HEK293 (cell line): ENCODE results near the gene MATCAP1.

Source experiments
- CTCF ChIA-PET: fragments of 350-600 bp; formaldehyde crosslinking; extraction: SDS; loops from one replicate; lab custom pipeline; 2021; ENCODE audit warnings: antibody characterized with exemption; lab: Yijun Ruan, JAX
- POLR2A ChIA-PET: fragments of 300-600 bp; formaldehyde crosslinking; extraction: SDS; loops from one replicate; lab custom pipeline; 2020; ENCODE audit warnings: antibody characterized with exemption, inconsistent platforms; lab: Yijun Ruan, JAX
- H3K27ac ChIP-seq: fragments of 200-500 bp; sonication (Bioruptor generic); 2 replicates; pipeline ENCODE4 v1.5.1; 2014; ENCODE audit warnings: low read depth, low read length, control low read depth, inconsistent platforms; ENCODE audit errors: extremely low read depth
- H3K36me3 ChIP-seq, 2 experiments: fragments of 200-500 bp in 1 of 2; sonication (Bioruptor generic) in 1 of 2; 1 replicate in 1 of 2; 2 replicates in 1 of 2; pipeline ENCODE4 v1.5.1; 2014 to 2017; ENCODE audit warnings: inconsistent platforms in 2 of 2, low read length in 2 of 2; ENCODE audit not compliant: control insufficient read depth in 2 of 2, insufficient read depth in 1 of 2
- H3K4me1 ChIP-seq: fragments of 200-500 bp; sonication (Bioruptor generic); 2 replicates; pipeline ENCODE4 v1.5.1; 2014; ENCODE audit warnings: mild to moderate bottlenecking, low read length, inconsistent platforms; ENCODE audit not compliant: control insufficient read depth, insufficient read depth
- H3K4me3 ChIP-seq: 2 replicates; pipeline ENCODE4 v1.5.1; 2011; ENCODE audit warnings: low read depth, mild to moderate bottlenecking, control low read depth, low read length, moderate library complexity
- H3K9me3 ChIP-seq: fragments of 200-500 bp; sonication (Bioruptor generic); 2 replicates; pipeline ENCODE4 v1.5.1; 2014; ENCODE audit warnings: low read depth, low read length, inconsistent platforms; ENCODE audit not compliant: control insufficient read depth, insufficient read depth
- GLIS1 ChIP-seq: fragments of 450-650 bp; formaldehyde crosslinking; IDR thresholded peaks from 2 replicates; pipeline ENCODE4 v1.5.1; 2016; ENCODE audit warnings: missing biosample characterization, missing genetic modification characterization
- INSM2 ChIP-seq: fragments of 450-650 bp; formaldehyde crosslinking; IDR thresholded peaks from 2 replicates; pipeline ENCODE4 v1.5.1; 2016; ENCODE audit warnings: missing biosample characterization, missing genetic modification characterization
- SP2 ChIP-seq: fragments of 450-650 bp; formaldehyde crosslinking; IDR thresholded peaks from 2 replicates; pipeline ENCODE4 v1.5.1; 2016; ENCODE audit warnings: missing biosample characterization, missing genetic modification characterization
- TSHZ1 ChIP-seq: fragments of 450-650 bp; formaldehyde crosslinking; IDR thresholded peaks from 2 replicates; pipeline ENCODE4 v1.5.1; 2016; ENCODE audit warnings: missing biosample characterization, missing genetic modification characterization, borderline replicate concordance
- ZBTB20 ChIP-seq: fragments of 450-650 bp; formaldehyde crosslinking; IDR thresholded peaks from 2 replicates; pipeline ENCODE4 v1.5.1; 2016; ENCODE audit warnings: missing biosample characterization, missing genetic modification characterization
- ZBTB48 ChIP-seq: fragments of 450-650 bp; formaldehyde crosslinking; IDR thresholded peaks from 2 replicates; pipeline ENCODE4 v1.5.1; 2016; ENCODE audit warnings: missing biosample characterization, missing genetic modification characterization
- ZEB2 ChIP-seq: fragments of 450-650 bp; formaldehyde crosslinking; IDR thresholded peaks from 2 replicates; pipeline ENCODE4 v1.5.1; 2016; ENCODE audit warnings: missing biosample characterization, missing genetic modification characterization
- ZNF19 ChIP-seq: fragments of 450-650 bp; formaldehyde crosslinking; IDR thresholded peaks from 2 replicates; pipeline ENCODE4; 2016; ENCODE audit warnings: missing biosample characterization, missing genetic modification characterization, low read depth
- ZNF24 ChIP-seq: fragments of 450-650 bp; formaldehyde crosslinking; IDR thresholded peaks from 2 replicates; pipeline ENCODE4 v1.5.1; 2016; ENCODE audit warnings: missing biosample characterization, missing genetic modification characterization
- ZNF280C ChIP-seq: fragments of 450-650 bp; formaldehyde crosslinking; IDR thresholded peaks from 2 replicates; pipeline ENCODE4 v1.5.1; 2016; ENCODE audit warnings: missing biosample characterization, missing genetic modification characterization
- ZNF280D ChIP-seq: fragments of 450-650 bp; formaldehyde crosslinking; IDR thresholded peaks from 2 replicates; pipeline ENCODE4 v1.5.1; 2016; ENCODE audit warnings: missing biosample characterization, missing genetic modification characterization
- ZNF292 ChIP-seq: fragments of 450-650 bp; formaldehyde crosslinking; IDR thresholded peaks from 2 replicates; pipeline ENCODE4 v1.5.1; 2016; ENCODE audit warnings: low read depth, missing biosample characterization, missing genetic modification characterization, borderline replicate concordance
- ZNF311 ChIP-seq: fragments of 450-650 bp; formaldehyde crosslinking; IDR thresholded peaks from 2 replicates; pipeline ENCODE4 v1.5.1; 2017; ENCODE audit warnings: missing biosample characterization, missing genetic modification characterization, borderline replicate concordance
- ZNF48 ChIP-seq: fragments of 450-650 bp; formaldehyde crosslinking; IDR thresholded peaks from 2 replicates; pipeline ENCODE4 v1.5.1; 2016; ENCODE audit warnings: missing biosample characterization, missing genetic modification characterization
- ZNF549 ChIP-seq: fragments of 450-650 bp; IDR thresholded peaks from 2 replicates; pipeline ENCODE4 v1.5.1; 2018; ENCODE audit warnings: missing biosample characterization, missing genetic modification characterization, mild to moderate bottlenecking, inconsistent platforms, moderate library complexity
- ZNF621 ChIP-seq: fragments of 450-650 bp; formaldehyde crosslinking; IDR thresholded peaks from 2 replicates; pipeline ENCODE4 v1.5.1; 2017; ENCODE audit warnings: missing biosample characterization, missing genetic modification characterization
- ZNF677 ChIP-seq: fragments of 450-650 bp; IDR thresholded peaks from 2 replicates; pipeline ENCODE4 v1.5.0; 2018; ENCODE audit warnings: missing biosample characterization, mild to moderate bottlenecking, missing genetic modification characterization, moderate library complexity
- ZSCAN30 ChIP-seq: fragments of 450-650 bp; IDR thresholded peaks from 2 replicates; pipeline ENCODE4 v1.5.1; 2018; ENCODE audit warnings: missing biosample characterization, mild to moderate bottlenecking, missing genetic modification characterization, moderate library complexity
- ZSCAN5A ChIP-seq: fragments of 450-650 bp; formaldehyde crosslinking; IDR thresholded peaks from 2 replicates; pipeline ENCODE4 v1.5.1; 2016; ENCODE audit warnings: missing biosample characterization, missing genetic modification characterization

Gene MATCAP1

GRCh38 chr16:67215706-67216105 lies 31.9 kb upstream of the MATCAP1 start:
- POLR2A ChIA-PET: interaction anchor here (0.8 kb wide), 1 partner anchor 16 kb away, joined by 3 read pairs; no protein-coding TSS in a partner anchor
- no peaks in the 10 kb centered on the region for H3K4me1 ChIP-seq
- TF ChIP-seq ZNF677 (tag by site-specific recombination): no peak
- TF ChIP-seq SP2 (tag by site-specific recombination): peak; percentile 65
- no peak overlapping the region for H3K4me3 ChIP-seq
- CTCF ChIA-PET: no interaction called here
- H3K9me3 ChIP-seq: no peaks in the 10 kb centered on the region
- no peak overlapping the region for H3K27ac ChIP-seq
- peaks cover 0 to 7% of the 10 kb centered on the region in 2 experiments; a peak in 2 of 3 replicates for H3K36me3 ChIP-seq

GRCh38 chr16:67213197-67214019 lies 29.6 kb upstream of the MATCAP1 start:
- peaks cover 0 to 7% of the 10 kb centered on the region in 2 experiments; a peak in 2 of 3 replicates for H3K36me3 ChIP-seq
- H3K4me1 ChIP-seq: no peaks in the 10 kb centered on the region
- no peak overlapping the region for H3K4me3 ChIP-seq
- no peak overlapping the region for H3K27ac ChIP-seq
- ChIA-PET CTCF (no interaction called here), POLR2A (interaction anchor here (0.6 kb wide), 1 partner anchor 252 kb away, joined by 3 read pairs; the partner anchor contains the start of gene CES3)
- no peaks in the 10 kb centered on the region for H3K9me3 ChIP-seq
- TF ChIP-seq ZNF549 (tag by site-specific recombination): no peak
- TF ChIP-seq ZNF48: no peak
- no peak for TF ChIP-seq ZNF280D (tag by site-specific recombination)
- TF ChIP-seq ZNF280C (tag by site-specific recombination): no peak
- TF ChIP-seq ZNF19 (tag by site-specific recombination): no peak
- no peak for TF ChIP-seq ZNF292 (tag by site-specific recombination)
- TF ChIP-seq ZNF311 (tag by site-specific recombination): no peak
- no peak for TF ChIP-seq INSM2
- TF ChIP-seq GLIS1 (tag by site-specific recombination): no peak
- no peak for TF ChIP-seq ZSCAN30 (tag by site-specific recombination)
- no peak for TF ChIP-seq ZNF24 (tag by site-specific recombination)
- TF ChIP-seq ZBTB20 (tag by site-specific recombination): no peak
- no peak for TF ChIP-seq TSHZ1 (tag by site-specific recombination)
- no peak for TF ChIP-seq ZBTB48 (tag by site-specific recombination)
- no peak for TF ChIP-seq ZEB2 (tag by site-specific recombination)
- TF ChIP-seq ZSCAN5A (tag by site-specific recombination): no peak
- no peak for TF ChIP-seq ZNF621 (tag by site-specific recombination)
